Mesothelial cell of epicardium (in vitro differentiated cells): Measurements from ENCODE around the gene ENO1. TPM values are rescaled to one million over a fixed set of nuclear protein-coding genes. Genes with fewer than 3 reads are reported as not detected.

Experiments used
- DNase-seq, 2 experiments: peaks; one replicate each; pipeline ENCODE4 v3.0.0; 2021; ENCODE audit warnings: low spot score in 2 of 2; ENCODE audit not compliant: unreplicated experiment in 2 of 2
- H3K27ac Mint-ChIP-seq: 2 replicates; pipeline ENCODE4 v1.8.0; 2021; ENCODE audit warnings: mixed read lengths
- H3K27me3 Mint-ChIP-seq: 2 replicates; pipeline ENCODE4 v1.8.0; 2021; ENCODE audit warnings: low read depth, mixed read lengths
- H3K36me3 Mint-ChIP-seq: 2 replicates; pipeline ENCODE4 v1.8.0; 2021; ENCODE audit warnings: mixed read lengths
- H3K4me1 Mint-ChIP-seq: 2 replicates; pipeline ENCODE4 v1.8.0; 2021; ENCODE audit warnings: mixed read lengths
- H3K4me3 Mint-ChIP-seq: 2 replicates; pipeline ENCODE4 v1.8.0; 2021; ENCODE audit warnings: mild to moderate bottlenecking, moderate library complexity, mixed read lengths
- H3K9me3 Mint-ChIP-seq: 2 replicates; pipeline ENCODE4 v1.8.0; 2021; ENCODE audit warnings: mixed read lengths
- CTCF ChIP-seq: fragments of 200-600 bp; sonication (generic); IDR thresholded peaks from one replicate; pipeline ENCODE4 v1.5.0; 2021; ENCODE audit warnings: antibody characterized with exemption; ENCODE audit not compliant: unreplicated experiment
- total RNA-seq: library from RNA; stranded (reverse); gene quantifications from 3 replicates; pipeline ENCODE4 v1.2.1, GENCODE V29; 2021

ENO1 gene
- total RNA-seq, 1 donor from 2014 or later = 1,030 TPM

GRCh38 chr1:8874230-8875201 is 4.0 kb downstream of the ENO1 start:
- H3K4me3 Mint-ChIP-seq = peak overlapping the region; percentile 92
- H3K4me1 Mint-ChIP-seq = peaks cover 53% of the 10 kb centered on the region
- H3K27ac Mint-ChIP-seq = peak overlapping the region; percentile 96
- no peaks in the 10 kb centered on the region for H3K9me3 Mint-ChIP-seq
- H3K36me3 Mint-ChIP-seq = peaks cover 34% of the 10 kb centered on the region
- no peaks in the 10 kb centered on the region for H3K27me3 Mint-ChIP-seq
- TF ChIP-seq CTCF = no peak
- DNase-seq = no peak

GRCh38 chr1:8873506-8874229 is 4.8 kb downstream of the ENO1 start:
- H3K4me1 Mint-ChIP-seq = peaks cover 54% of the 10 kb centered on the region
- no peaks in the 10 kb centered on the region for H3K9me3 Mint-ChIP-seq
- peak overlapping the region; percentile 46 for H3K4me3 Mint-ChIP-seq
- TF ChIP-seq CTCF = no peak
- no peaks in the 10 kb centered on the region for H3K27me3 Mint-ChIP-seq
- DNase-seq = no peak
- H3K36me3 Mint-ChIP-seq = peaks cover 40% of the 10 kb centered on the region
- H3K27ac Mint-ChIP-seq = peak overlapping the region; percentile 82

- Mint-ChIP-seq H3K27ac (peak overlapping the region; percentile 82), H3K4me1 (peaks cover 54% of the 10 kb centered on the region), H3K9me3 (no peaks in the 10 kb centered on the region), H3K4me3 (peak overlapping the region; percentile 46), H3K27me3 (no peaks in the 10 kb centered on the region), H3K36me3 (peaks cover 43% of the 10 kb centered on the region)
- TF ChIP-seq CTCF = no peak
- DNase-seq = no peak
Observed at GRCh38 chr1:8873001-8873400, 5.5 kb downstream of the ENO1 start.

GRCh38 chr1:8871965-8872399 is 6.5 kb downstream of the ENO1 start:
- Mint-ChIP-seq H3K27ac (no peak overlapping the region), H3K4me3 (no peak overlapping the region), H3K4me1 (peaks cover 54% of the 10 kb centered on the region), H3K36me3 (peaks cover 50% of the 10 kb centered on the region), H3K27me3 (no peaks in the 10 kb centered on the region), H3K9me3 (no peaks in the 10 kb centered on the region)
- TF ChIP-seq CTCF = no peak
- DNase-seq = no peak

DNA sequence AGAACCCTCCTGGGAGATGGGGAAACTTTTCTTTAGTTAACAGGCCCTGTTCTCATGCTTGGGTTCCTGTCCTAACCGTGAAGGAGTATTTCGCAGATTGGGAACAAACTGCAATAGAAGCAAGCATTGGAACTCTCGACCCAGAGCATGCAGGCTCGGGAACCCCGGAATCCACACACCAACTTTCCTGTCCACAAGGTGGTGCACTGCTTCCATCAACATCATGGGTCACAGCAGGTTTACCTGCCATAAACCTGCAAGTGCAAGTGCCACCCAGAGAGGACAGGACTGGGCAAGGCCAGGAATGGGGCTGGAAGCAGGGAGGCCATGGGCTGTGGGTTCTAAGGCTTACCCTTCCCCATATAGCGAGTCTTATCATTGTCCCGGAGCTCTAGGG is 6.9 kb downstream of the ENO1 start:
- Mint-ChIP-seq H3K4me1 (peaks cover 53% of the 10 kb centered on the region), H3K27me3 (no peaks in the 10 kb centered on the region), H3K4me3 (no peak overlapping the region), H3K27ac (no peak overlapping the region), H3K36me3 (peaks cover 54% of the 10 kb centered on the region), H3K9me3 (no peaks in the 10 kb centered on the region)
- no peak for DNase-seq
- TF ChIP-seq CTCF = peak; percentile 30
